ENCODE data around the gene EXOC4. TPM values are rescaled to one million over a fixed set of nuclear protein-coding genes. Genes with fewer than 3 reads are reported as not detected.
A peak's percentile ranks its signal among the peaks of the same experiment; 100 is the strongest.

EXOC4 gene
- total and polyA plus RNA-seq, 12 donors = 7.5 to 41.7 (median 34.6) TPM

DNA sequence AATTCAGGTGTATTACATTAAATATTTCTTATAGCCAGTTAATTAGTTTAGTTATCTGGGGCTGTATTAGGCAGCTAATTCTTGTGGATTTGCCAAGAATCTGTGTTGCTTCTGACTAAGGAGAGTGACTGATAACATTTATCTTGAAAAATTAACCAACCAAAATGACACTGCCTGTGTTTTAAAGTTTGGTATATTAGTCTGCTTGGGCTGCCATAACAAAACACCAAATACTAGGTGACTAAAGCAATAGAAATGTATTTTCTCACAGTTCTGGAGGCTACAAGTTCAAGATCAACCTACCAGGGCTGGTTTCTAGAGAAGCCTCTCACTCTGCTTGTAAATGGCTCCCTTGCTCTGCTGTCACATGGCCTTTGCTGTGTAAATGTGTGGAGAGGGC, 12.9 kb downstream of the EXOC4 start:
- no peak overlapping the region for H3K27ac ChIP-seq
- H3K36me3 ChIP-seq = no peaks in the 10 kb centered on the region
- TF ChIP-seq, protein P1, sequence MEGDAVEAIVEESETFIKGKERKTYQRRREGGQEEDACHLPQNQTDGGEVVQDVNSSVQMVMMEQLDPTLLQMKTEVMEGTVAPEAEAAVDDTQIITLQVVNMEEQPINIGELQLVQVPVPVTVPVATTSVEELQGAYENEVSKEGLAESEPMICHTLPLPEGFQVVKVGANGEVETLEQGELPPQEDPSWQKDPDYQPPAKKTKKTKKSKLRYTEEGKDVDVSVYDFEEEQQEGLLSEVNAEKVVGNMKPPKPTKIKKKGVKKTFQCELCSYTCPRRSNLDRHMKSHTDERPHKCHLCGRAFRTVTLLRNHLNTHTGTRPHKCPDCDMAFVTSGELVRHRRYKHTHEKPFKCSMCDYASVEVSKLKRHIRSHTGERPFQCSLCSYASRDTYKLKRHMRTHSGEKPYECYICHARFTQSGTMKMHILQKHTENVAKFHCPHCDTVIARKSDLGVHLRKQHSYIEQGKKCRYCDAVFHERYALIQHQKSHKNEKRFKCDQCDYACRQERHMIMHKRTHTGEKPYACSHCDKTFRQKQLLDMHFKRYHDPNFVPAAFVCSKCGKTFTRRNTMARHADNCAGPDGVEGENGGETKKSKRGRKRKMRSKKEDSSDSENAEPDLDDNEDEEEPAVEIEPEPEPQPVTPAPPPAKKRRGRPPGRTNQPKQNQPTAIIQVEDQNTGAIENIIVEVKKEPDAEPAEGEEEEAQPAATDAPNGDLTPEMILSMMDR (IDR thresholded peaks at IDR 0.05) = no peak
- no peak for DNase-seq
- no peaks in the 10 kb centered on the region for H3K9me3 ChIP-seq
- no peaks in the 10 kb centered on the region for H3K27me3 ChIP-seq
- no peak overlapping the region for H3K4me3 ChIP-seq
- ATAC-seq = no peak
- intact Hi-C loops (cut with DNase I) = no loop called here
- H3K4me1 ChIP-seq = peaks cover 0 to 14% (median 5%) of the 10 kb centered on the region in 9 donors

DNA sequence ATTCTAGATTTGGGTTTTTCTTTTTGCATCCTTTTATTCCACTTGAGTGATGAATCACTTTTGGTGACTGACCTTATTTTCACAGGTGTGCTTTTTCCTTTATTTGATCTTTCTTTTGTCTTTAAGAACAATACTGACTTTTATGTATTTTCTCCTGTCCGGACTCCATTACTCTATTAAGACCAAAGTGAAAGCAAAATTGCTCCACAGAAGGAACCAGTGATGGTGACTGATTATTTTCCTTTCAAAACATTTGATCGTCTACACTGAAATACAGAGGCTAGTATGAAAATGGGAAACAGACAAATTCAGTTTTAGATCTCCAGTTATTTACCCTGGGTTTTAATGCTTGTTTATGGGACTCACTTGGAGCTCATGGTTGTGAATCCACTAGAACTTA, 15.5 kb downstream of the EXOC4 start:
- Histone ChIP-seq H3K9me3 (no peaks in the 10 kb centered on the region), H3K27me3 (no peaks in the 10 kb centered on the region), H3K4me1 (peaks cover 0 to 14% (median 5%) of the 10 kb centered on the region in 9 donors), H3K27ac (no peak overlapping the region), H3K4me3 (peak overlapping the region in 2 of 10 donors; percentile 5 to 13), H3K36me3 (no peaks in the 10 kb centered on the region)
- TF ChIP-seq, protein P1 (IDR thresholded peaks at IDR 0.05) = no peak
- 67 to 85% methylated on average over 2 of the region's 2 CpGs for WGBS, 2 donors
- ATAC-seq = no peak
- no peak for DNase-seq
- intact Hi-C loops (cut with DNase I) = no loop called here

DNA sequence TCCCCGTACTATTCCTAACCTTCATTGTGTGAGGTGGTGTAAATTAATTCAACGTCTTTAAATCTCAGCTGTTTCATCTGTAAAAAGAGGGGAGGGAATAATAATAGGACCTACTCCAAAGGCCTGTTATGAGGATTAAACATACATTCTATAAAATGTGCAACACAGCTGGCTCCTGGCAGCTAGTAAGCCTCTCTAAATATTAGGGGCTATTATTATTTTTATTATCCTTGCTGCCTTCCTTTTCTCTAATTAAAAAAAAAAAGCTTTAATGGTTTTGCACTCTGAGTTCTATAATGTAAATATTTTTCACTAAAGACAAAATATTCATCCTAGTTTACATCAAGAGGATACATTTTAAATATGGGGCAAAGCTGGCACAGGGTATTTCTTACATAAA, 19.5 kb downstream of the EXOC4 start:
- 87 to 88% methylated on average over 2 of the region's 2 CpGs for WGBS, 2 donors
- H3K9me3 ChIP-seq = no peaks in the 10 kb centered on the region
- H3K4me1 ChIP-seq = peaks cover 0 to 14% (median 0%) of the 10 kb centered on the region in 9 donors
- no peaks in the 10 kb centered on the region for H3K27me3 ChIP-seq
- H3K4me3 ChIP-seq = no peak overlapping the region
- DNase-seq (no peak), ATAC-seq (no peak)
- H3K27ac ChIP-seq = no peak overlapping the region
- TF ChIP-seq, protein P1 (IDR thresholded peaks at IDR 0.05) = no peak
- intact Hi-C loops (cut with DNase I) = no loop called here
- peaks cover 0 to 29% (median 3%) of the 10 kb centered on the region in 9 donors for H3K36me3 ChIP-seq

DNA sequence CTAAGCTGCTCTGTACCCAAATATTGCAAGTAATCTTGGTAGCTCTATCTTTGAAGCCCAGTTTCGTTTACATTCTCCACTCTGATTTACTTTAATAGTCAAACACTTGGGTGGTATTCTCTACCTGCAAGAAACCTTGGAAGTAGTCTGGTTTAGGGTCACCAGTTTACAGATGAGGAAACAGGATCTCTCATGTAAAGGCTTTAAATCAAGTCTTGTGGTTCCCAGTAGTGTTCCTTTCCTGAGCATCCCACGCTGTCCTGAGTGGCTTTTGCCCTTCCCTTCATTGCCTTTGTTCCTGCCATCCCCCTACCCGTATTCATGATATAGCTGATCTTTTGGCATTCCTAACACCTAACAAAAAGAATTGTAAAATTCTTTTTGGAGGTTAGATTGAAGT, 20.3 kb downstream of the EXOC4 start:
- no peak overlapping the region for H3K27ac ChIP-seq
- no peak overlapping the region for H3K4me3 ChIP-seq
- intact Hi-C loops (cut with DNase I) = no loop called here
- peaks cover 0 to 6% (median 0%) of the 10 kb centered on the region in 9 donors for H3K4me1 ChIP-seq
- H3K36me3 ChIP-seq = peaks cover 0 to 37% (median 3%) of the 10 kb centered on the region in 9 donors
- WGBS, 2 donors = 91 to 97% methylated on average over 3 of the region's 3 CpGs
- ATAC-seq = no peak
- H3K27me3 ChIP-seq = no peaks in the 10 kb centered on the region
- TF ChIP-seq, protein P1 (IDR thresholded peaks at IDR 0.05) = no peak
- DNase-seq = no peak
- H3K9me3 ChIP-seq = no peaks in the 10 kb centered on the region

All from heart right ventricle (tissue), 16 donors.